ENCODE results near the gene MYO1B.

Gene MYO1B

GRCh38 chr2:191257934-191258333, 12.7 kb downstream of the MYO1B start:
- no peak for DNase-seq (ENCODE audit: low read depth in 1 of 2, low spot score in 1 of 2)

- DNase-seq (ENCODE audit: low read depth in 1 of 2, low spot score in 1 of 2) = no peak
Measured at GRCh38 chr2:191258996-191259395, 13.8 kb downstream of the MYO1B start.

DNA sequence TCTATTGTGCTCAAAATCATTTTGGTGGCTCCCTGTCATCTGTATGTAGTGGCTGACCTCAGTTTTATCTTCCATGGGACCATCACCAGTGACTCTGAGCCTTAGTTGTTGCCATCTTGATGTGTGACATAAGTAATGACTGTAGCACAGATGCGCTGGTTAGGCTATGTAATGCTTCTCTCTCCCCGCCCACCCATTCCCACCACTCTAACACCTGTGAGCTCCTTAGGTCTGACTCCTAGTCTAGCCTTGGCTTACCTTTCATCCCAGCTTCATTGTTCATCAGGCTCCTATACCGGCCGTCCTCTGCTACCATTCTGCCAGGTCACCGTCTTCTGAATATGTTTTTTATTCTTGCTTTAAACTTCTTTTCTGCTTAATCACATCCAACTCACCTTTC, 17.2 kb downstream of the MYO1B start:
- DNase-seq (ENCODE audit: low read depth in 1 of 2, low spot score in 1 of 2) = no peak

- no peak for DNase-seq (ENCODE audit: low read depth in 1 of 2, low spot score in 1 of 2)
Measured at GRCh38 chr2:191263050-191263449, 17.8 kb downstream of the MYO1B start.

DNA sequence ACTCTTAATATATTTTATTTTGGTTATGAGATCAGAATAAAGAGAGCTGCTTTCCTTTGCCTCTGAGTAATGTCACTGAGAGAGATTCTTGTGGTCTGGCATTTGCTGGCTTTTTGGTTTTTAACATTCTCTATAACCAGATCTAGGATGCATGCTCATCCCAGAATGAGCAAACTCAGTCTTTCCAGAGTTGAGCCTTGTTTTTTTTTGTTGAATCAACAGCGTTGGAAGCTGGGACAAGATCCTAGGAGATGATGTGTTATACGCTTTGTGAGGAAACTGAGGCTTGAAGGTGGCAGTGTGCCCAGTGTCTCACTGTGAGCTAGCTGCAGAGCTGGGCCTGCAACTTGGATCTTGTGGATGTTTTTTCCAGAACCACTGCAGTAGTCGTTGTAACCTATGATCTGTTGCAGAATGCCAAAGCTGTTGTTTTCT, 19.5 kb downstream of the MYO1B start:
- DNase-seq (ENCODE audit: low read depth in 1 of 2, low spot score in 1 of 2) = no peak

- no peak for DNase-seq (ENCODE audit: low read depth in 1 of 2, low spot score in 1 of 2)
Measured at GRCh38 chr2:191265311-191266170, 20.3 kb downstream of the MYO1B start.

GRCh38 chr2:191266201-191266600, 21.0 kb downstream of the MYO1B start:
- no peak for DNase-seq (ENCODE audit: low read depth in 1 of 2, low spot score in 1 of 2)

GRCh38 chr2:191268596-191268995, 23.4 kb downstream of the MYO1B start:
- no peak for DNase-seq (ENCODE audit: low read depth in 1 of 2, low spot score in 1 of 2)

- DNase-seq (ENCODE audit: low read depth in 1 of 2, low spot score in 1 of 2) = no peak
Measured at GRCh38 chr2:191270306-191271161, 25.3 kb downstream of the MYO1B start.

DNA sequence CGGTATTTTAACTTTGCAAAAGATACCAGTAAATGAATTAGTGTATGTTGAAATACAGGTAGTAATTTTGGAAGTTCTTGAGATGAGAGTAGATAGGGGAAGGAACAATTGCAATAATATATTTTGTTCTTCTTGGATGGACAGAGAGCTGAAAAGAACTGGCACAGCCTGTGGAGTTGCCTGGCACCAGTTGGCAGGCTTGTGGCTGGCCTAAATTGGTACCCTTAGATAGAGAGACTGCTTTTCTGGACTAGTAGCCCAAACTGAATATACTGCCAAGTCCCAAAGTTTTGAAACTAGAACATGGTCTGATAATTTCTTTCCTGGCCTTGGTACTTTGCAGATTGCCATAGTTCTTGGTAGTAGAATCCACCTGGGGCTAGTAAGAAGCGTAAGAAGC, 26.9 kb downstream of the MYO1B start:
- no peak for DNase-seq (ENCODE audit: low read depth in 1 of 2, low spot score in 1 of 2)

DNA sequence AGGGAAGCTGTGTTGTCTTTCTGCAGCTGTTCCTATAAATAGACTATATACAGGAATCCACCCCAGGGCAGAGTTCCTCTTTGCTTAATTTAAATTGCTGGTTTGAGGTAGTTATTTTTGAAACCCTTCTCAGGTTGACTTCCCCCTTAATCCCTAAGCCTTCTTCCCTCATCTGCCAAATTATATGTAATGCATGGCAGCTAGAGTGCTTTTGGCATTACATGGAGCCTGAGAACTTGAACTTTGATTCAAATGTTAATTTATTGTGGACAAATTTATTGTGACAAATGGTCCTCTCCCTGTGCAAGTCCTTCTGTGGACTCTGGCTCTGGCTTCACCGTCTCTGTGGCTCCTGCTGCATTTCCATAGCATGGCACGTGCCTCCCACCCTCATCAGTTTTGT, 29.2 kb downstream of the MYO1B start:
- DNase-seq (ENCODE audit: low read depth in 1 of 2, low spot score in 1 of 2) = no peak

- no peak for DNase-seq (ENCODE audit: low read depth in 1 of 2, low spot score in 1 of 2)
Measured at GRCh38 chr2:191276792-191277465, 31.7 kb downstream of the MYO1B start.

DNA sequence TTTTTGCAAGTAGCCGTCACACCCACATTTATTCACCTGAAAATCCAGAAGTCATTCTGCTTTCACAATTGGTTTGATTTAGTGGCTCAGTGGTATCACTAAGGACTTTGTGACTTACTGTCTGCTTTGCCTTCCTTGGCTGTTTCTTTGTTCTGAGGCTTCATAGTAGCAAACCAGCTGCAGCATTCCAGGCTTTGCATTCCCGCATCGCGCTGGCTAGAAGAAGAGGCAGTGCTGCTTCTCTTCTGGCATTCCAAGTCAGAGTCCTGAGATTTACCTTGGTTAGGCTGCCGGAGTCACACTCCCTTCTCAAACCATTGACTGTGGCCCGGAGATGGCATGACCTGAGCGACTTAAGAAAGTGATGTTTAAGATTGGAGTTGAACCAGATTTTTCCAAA, 35.1 kb downstream of the MYO1B start:
- DNase-seq (ENCODE audit: low read depth in 1 of 2, low spot score in 1 of 2) = no peak

DNA sequence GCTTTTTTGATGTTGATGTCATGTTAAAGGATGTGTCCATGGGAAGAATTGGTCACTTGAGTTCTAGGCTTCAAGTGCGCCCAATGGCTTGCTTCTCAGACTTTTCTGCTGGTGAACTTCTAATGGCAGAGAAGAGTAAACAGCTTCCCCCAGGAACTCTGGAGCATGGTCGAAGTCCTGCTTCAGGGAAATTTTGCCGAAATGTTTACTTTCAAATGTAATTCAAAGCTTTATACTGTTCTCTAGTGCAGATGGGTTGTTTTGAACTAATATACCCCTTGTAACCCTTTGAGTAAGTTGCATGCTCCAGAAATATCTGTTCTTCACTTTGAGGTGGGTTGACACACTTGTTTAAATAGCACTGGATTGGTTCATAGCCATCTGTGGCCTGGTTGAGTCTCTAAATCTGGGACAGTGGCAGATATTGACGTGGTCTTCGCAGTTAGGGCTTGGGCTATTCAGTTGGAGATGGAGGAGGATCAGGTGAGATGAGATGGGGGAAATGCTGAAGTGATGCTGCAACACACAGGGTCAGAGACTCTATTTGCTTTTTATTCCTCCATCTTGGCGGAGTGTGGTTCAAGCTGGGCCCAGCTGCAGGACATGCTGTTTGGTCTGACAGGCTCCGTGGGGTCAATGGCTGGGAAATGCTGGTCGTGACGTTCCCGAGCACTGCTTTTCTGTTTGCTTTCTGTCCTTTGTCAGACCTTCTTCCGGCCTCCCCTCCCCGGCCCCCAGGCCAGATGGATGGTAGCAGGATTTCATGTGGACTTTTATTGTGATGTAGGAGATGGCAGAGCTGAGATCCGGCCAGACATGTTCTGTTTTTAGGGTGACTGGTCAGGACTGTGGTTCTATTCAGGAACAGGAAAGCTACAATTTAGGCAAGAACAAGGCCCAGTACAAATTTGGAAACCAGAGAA, 35.9 kb downstream of the MYO1B start:
- DNase-seq (ENCODE audit: low read depth in 1 of 2, low spot score in 1 of 2) = no peak

DNA sequence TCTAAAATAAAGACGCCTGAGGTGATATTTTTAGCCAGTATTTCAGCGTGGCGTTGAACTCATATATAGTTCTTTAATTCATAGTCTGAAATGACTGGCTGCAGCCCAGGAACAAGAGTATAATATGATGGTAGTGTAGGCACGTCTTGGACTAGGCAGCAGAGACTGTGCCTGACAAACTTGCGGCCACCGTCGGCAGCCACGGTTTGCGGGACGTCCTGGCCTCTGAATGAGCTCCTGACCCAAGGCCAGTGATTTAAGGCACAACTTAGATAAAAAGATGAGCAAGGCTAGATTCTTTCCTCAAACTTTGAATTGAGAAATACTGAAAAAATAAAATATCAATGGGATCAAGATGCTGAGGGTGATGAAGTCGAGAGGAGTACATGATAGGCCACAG, 40.0 kb downstream of the MYO1B start:
- DNase-seq (ENCODE audit: low read depth in 1 of 2, low spot score in 1 of 2) = no peak

GRCh38 chr2:191287820-191288219, 42.6 kb downstream of the MYO1B start:
- no peak for DNase-seq (ENCODE audit: low read depth in 1 of 2, low spot score in 1 of 2)

DNA sequence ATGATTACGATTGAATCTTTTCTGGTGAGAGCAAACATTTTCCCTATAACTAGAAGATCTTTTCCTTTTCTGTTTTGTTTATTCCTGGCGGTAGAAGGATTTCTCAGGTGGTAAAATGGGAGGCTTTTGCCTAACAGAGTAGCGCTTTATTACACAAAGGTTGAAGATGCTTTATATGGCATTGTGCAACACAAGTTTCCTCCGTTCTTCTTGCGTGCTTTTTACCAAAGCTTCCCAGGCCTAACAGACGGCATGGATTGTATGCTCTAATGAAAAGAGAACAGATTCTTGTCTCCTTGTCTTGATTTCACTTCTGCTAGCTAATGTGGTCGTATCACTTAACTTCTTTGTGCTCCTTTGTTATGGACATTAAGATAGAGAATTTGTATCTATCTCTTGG, 43.8 kb downstream of the MYO1B start:
- no peak for DNase-seq (ENCODE audit: low read depth in 1 of 2, low spot score in 1 of 2)

GRCh38 chr2:191291471-191291870, 46.3 kb downstream of the MYO1B start:
- DNase-seq (ENCODE audit: low read depth in 1 of 2, low spot score in 1 of 2) = no peak

GRCh38 chr2:191292869-191293268, 47.7 kb downstream of the MYO1B start:
- DNase-seq (ENCODE audit: low read depth in 1 of 2, low spot score in 1 of 2) = no peak

DNA sequence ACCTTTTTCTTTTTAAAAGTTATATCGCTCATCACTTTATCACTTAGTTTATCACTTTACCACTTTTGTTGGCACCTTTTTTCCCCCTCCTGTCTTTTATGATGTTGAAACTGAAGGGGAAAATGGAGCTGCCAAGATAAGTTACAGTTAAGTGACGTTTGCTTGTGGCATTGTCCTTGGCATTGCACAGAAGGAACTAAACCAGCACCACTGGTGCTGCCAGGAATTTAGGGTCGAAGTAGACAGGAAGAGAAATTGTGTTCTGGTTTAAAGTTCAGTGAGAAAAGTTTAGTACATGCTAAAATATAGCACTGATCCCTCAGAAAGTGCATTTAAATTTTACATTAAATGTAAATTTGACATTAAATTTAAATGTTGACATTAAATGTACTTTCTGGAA, 49.9 kb downstream of the MYO1B start:
- no peak for DNase-seq (ENCODE audit: low read depth in 1 of 2, low spot score in 1 of 2)
